Right cardiac atrium (tissue), 5 donors: ENCODE results near the gene ITPRIP. TPM values are rescaled to one million over a fixed set of nuclear protein-coding genes. Genes with fewer than 3 reads are reported as not detected.

Experiments used
- ATAC-seq, 2 donors: fragments of 200-7000 bp; cut with Tn5 transposase; one replicate each; pipeline versions ENCODE4 v1.8.0 to v1.9.1; 2020; ENCODE audit warnings: moderate library complexity in 2 of 2, mild to moderate bottlenecking in 1 of 2
- DNase-seq, 3 donors: peaks; one replicate each; pipeline ENCODE4 v3.0.0-alpha.2; 2020
- H3K27ac ChIP-seq: one replicate; pipeline ENCODE4 v1.5.1; 2013; ENCODE audit warnings: mild to moderate bottlenecking, low read length, control low read depth, moderate library complexity
- H3K27me3 ChIP-seq: one replicate; pipeline ENCODE4 v1.6.1; 2013; ENCODE audit not compliant: control insufficient read depth, insufficient read depth
- H3K4me1 ChIP-seq: one replicate; pipeline ENCODE4 v1.6.1; 2013; ENCODE audit warnings: low read length; ENCODE audit not compliant: control insufficient read depth, insufficient read depth
- H3K4me3 ChIP-seq: one replicate; pipeline ENCODE4 v1.5.1; 2013; ENCODE audit warnings: low read length, control low read depth
- H3K9me3 ChIP-seq: one replicate; pipeline ENCODE4 v1.6.1; 2013; ENCODE audit warnings: low read length; ENCODE audit not compliant: control insufficient read depth
- WGBS: extraction: QIAGEN DNeasy Blood & Tissue Kit; methylation state at CpG from one replicate; pipeline ENCODE4 v1.1.7; 2013; 5-methylcytosine and 5-hydroxymethylcytosine counted together
- intact Hi-C, 4 donors: fragments of 100-400 bp; cut with DNase I; formaldehyde crosslinking; loops; one replicate each; pipeline versions ENCODE4 v1.11.0 to v1.14.0; 2022 to 2023
- polyA plus RNA-seq: library from polyadenylated mRNA; stranded (reverse); fragments of 200-250 nt; gene quantifications from one replicate; pipeline ENCODE4 v1.2.3, GENCODE V29; 2013
- total RNA-seq, 4 donors: library from RNA; stranded (reverse); fragmentation: NEBNext Ultra II Directional; extraction: Animal tissue kit (Norgen Biotek cat#: 25700); gene quantifications; one replicate each; pipeline ENCODE4 v1.2.1, GENCODE V29; 2021
- donor health status: healthy with polysubstance abuse.
- donor health status: DM: no; HTN: yes; CAD: no.
- donor health status: DM: no; HTN: no; CAD: no.
- donor health status: DM: no; HTN: yes; CAD: no; lungs with severe emphysema.
- donor health status: DM: yes; HTN: yes; CAD: no.

ITPRIP gene
- total and polyA plus RNA-seq, 5 donors: 29.1 to 83.3 (median 42.7) TPM

GRCh38 chr10:104277785-104278184 is 60.5 kb downstream of the ITPRIP start:
- intact Hi-C loops: no loop called here
- H3K4me3 ChIP-seq: no peak overlapping the region
- 74% methylated on average over 2 of the region's 2 CpGs for WGBS
- H3K9me3 ChIP-seq: no peaks in the 10 kb centered on the region
- H3K4me1 ChIP-seq: no peaks in the 10 kb centered on the region
- no peak for ATAC-seq
- DNase-seq: no peak
- H3K27ac ChIP-seq: no peak overlapping the region
- no peaks in the 10 kb centered on the region for H3K27me3 ChIP-seq

- H3K4me3 ChIP-seq: no peak overlapping the region
- 29% methylated on average over 1 of the region's 1 CpG for WGBS
Measured at GRCh38 chr10:104276192-104276591, 62.1 kb downstream of the ITPRIP start.

GRCh38 chr10:104274762-104275721 is 63.2 kb downstream of the ITPRIP start:
- intact Hi-C loops: no loop called here
- DNase-seq: peak; percentile 24 to 70 (median 66)
- H3K9me3 ChIP-seq: no peaks in the 10 kb centered on the region
- peak; percentile 59 to 68 for ATAC-seq
- H3K4me1 ChIP-seq: no peaks in the 10 kb centered on the region
- no peak overlapping the region for H3K4me3 ChIP-seq
- H3K27ac ChIP-seq: no peak overlapping the region
- H3K27me3 ChIP-seq: no peaks in the 10 kb centered on the region
- 24% methylated on average over 42 of the region's 42 CpGs for WGBS

More at GRCh38 chr10:104276192-104276591, 62.1 kb downstream of the ITPRIP start:
- DNase-seq: no peak
- no peaks in the 10 kb centered on the region for H3K4me1 ChIP-seq
- H3K27ac ChIP-seq: no peak overlapping the region
- intact Hi-C loops: no loop called here
- H3K27me3 ChIP-seq: no peaks in the 10 kb centered on the region
- ATAC-seq: no peak
- no peaks in the 10 kb centered on the region for H3K9me3 ChIP-seq

GRCh38 chr10:104273899-104274575 is 64.2 kb downstream of the ITPRIP start:
- intact Hi-C loops: no loop called here
- WGBS: 76% methylated on average over 4 of the region's 4 CpGs
- Histone ChIP-seq H3K4me3 (no peak overlapping the region), H3K27me3 (no peaks in the 10 kb centered on the region), H3K9me3 (no peaks in the 10 kb centered on the region), H3K4me1 (no peaks in the 10 kb centered on the region), H3K27ac (no peak overlapping the region)
- DNase-seq (no peak), ATAC-seq (no peak)

GRCh38 chr10:104273286-104273685 is 65.0 kb downstream of the ITPRIP start:
- H3K27me3 ChIP-seq: no peaks in the 10 kb centered on the region
- H3K9me3 ChIP-seq: no peaks in the 10 kb centered on the region
- intact Hi-C loops: no loop called here
- DNase-seq (no peak), ATAC-seq (no peak)
- WGBS: 75% methylated on average over 1 of the region's 1 CpG
- H3K4me3 ChIP-seq: no peak overlapping the region
- no peak overlapping the region for H3K27ac ChIP-seq
- peaks cover 2% of the 10 kb centered on the region for H3K4me1 ChIP-seq

- Histone ChIP-seq H3K9me3 (no peaks in the 10 kb centered on the region), H3K4me3 (peak within 1 kb of the TSS; percentile 91), H3K4me1 (peaks cover 7% of the 10 kb centered on the region), H3K27ac (peak within 1 kb of the TSS; percentile 86), H3K27me3 (no peaks in the 10 kb centered on the region)
- 3% methylated on average over 59 of the region's 59 CpGs for WGBS
- intact Hi-C loops: no loop called here
- peak; percentile 100 for ATAC-seq
- peak; percentile 99 to 100 (median 99) for DNase-seq
Measured at GRCh38 chr10:104268713-104269645, 69.3 kb downstream of the ITPRIP start, which contains the start of gene GSTO2. GSTO2 (plus strand) TSS chr10:104269184; CDS start chr10:104274916, 5,732 bp downstream.

GRCh38 chr10:104268405-104268712 is 69.9 kb downstream of the ITPRIP start:
- no peak for DNase-seq
- H3K27me3 ChIP-seq: no peaks in the 10 kb centered on the region
- peaks cover 7% of the 10 kb centered on the region for H3K4me1 ChIP-seq
- peak overlapping the region; percentile 86 for H3K27ac ChIP-seq
- no peak for ATAC-seq
- 10% methylated on average over 10 of the region's 10 CpGs for whole genome bisulfite sequencing
- H3K9me3 ChIP-seq: no peaks in the 10 kb centered on the region
- peak overlapping the region; percentile 91 for H3K4me3 ChIP-seq
- intact Hi-C loops: no loop called here

- ATAC-seq: no peak
- Histone ChIP-seq H3K4me1 (peaks cover 7% of the 10 kb centered on the region), H3K27me3 (no peaks in the 10 kb centered on the region), H3K27ac (no peak overlapping the region), H3K9me3 (no peaks in the 10 kb centered on the region), H3K4me3 (peak overlapping the region; percentile 91)
- DNase-seq: peak in 1 of 3 donors; percentile 47
- intact Hi-C loops: no loop called here
- WGBS: 91% methylated on average over 14 of the region's 14 CpGs
Measured at GRCh38 chr10:104267721-104268404, 70.4 kb downstream of the ITPRIP start.

GRCh38 chr10:104264783-104265182 is 73.5 kb downstream of the ITPRIP start:
- ATAC-seq: no peak
- H3K27me3 ChIP-seq: no peaks in the 10 kb centered on the region
- no peak overlapping the region for H3K27ac ChIP-seq
- no peaks in the 10 kb centered on the region for H3K9me3 ChIP-seq
- intact Hi-C loops: no loop called here
- no peak overlapping the region for H3K4me3 ChIP-seq
- 90% methylated on average over 5 of the region's 5 CpGs for WGBS
- H3K4me1 ChIP-seq: peaks cover 9% of the 10 kb centered on the region
- DNase-seq: no peak

- Histone ChIP-seq H3K4me3 (no peak overlapping the region), H3K27me3 (no peaks in the 10 kb centered on the region), H3K27ac (peak overlapping the region; percentile 81), H3K4me1 (peaks cover 4% of the 10 kb centered on the region), H3K9me3 (no peaks in the 10 kb centered on the region)
- peak; percentile 38 to 71 for ATAC-seq
- intact Hi-C loops: no loop called here
- no peak for DNase-seq
- 69% methylated on average over 5 of the region's 5 CpGs for WGBS
Measured at GRCh38 chr10:104262055-104262454, 76.2 kb downstream of the ITPRIP start.
